G401 (cell line): ENCODE results near the gene CAMKMT. TPM values are rescaled to one million over a fixed set of nuclear protein-coding genes. Genes with fewer than 3 reads are reported as not detected.

Experiments
- DNase-seq: peaks from one replicate; pipeline ENCODE4 v3.0.0-alpha.2; 2015; ENCODE audit warnings: low spot score
- in situ Hi-C: cut with HindIII; loops from 2 replicates; pipeline ENCODE4 v1.10.0; 2016; ENCODE audit warnings: low sequenced_read_pairs, mixed read lengths
- total RNA-seq: library from RNA; depleted of rRNA; stranded (reverse); fragments of >200 nt; shearing (Covaris generic); gene quantifications from 2 replicates; pipeline ENCODE4 v1.2.3, GENCODE V29; 2014

The CAMKMT gene
- total RNA-seq, 1 experiment from 2014 or later: 1.6 TPM

DNA sequence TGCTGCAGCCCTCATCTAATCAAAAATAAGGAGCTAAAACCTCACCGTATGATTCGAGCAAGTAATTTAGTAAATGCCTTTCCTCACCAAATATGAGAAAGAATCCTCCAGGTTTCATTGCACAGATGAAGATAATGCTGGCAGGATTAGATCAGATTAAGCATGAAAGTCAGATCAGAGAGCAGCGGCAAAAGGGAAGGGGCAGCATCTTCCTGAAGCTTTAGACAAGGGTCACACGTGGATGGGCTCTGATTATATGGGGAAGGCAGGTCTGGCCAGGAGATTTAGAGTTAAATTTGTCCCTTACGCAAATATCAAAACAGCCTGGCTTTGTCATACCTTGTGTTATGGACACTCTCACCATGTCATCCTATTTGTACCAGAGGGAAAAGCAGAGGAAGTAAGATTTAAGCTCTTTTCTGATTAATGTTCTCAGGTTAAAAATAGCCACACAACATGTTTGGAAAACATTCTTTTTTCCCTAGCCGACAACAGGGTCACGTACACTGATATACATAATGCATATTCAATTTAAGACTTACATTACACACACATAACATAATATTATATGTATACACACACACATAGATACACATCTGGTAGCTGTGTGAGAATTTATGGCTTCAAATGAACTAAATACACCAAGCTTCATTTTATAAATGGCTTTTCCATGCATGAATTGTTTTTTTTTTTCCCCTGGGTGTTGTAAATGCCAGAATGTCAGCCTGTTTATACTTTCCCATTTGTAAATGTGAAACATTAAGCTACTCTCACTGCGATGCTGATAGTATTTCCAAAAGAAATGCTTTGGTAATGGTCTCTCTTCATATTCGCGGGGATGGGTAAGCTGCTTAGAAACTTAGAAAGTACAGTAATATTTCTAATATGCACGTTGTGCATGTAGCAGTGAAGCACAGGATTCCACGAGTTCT lies 383.5 kb downstream of the CAMKMT start:
- DNase-seq: no peak
- in situ Hi-C loops: no loop called here

DNA sequence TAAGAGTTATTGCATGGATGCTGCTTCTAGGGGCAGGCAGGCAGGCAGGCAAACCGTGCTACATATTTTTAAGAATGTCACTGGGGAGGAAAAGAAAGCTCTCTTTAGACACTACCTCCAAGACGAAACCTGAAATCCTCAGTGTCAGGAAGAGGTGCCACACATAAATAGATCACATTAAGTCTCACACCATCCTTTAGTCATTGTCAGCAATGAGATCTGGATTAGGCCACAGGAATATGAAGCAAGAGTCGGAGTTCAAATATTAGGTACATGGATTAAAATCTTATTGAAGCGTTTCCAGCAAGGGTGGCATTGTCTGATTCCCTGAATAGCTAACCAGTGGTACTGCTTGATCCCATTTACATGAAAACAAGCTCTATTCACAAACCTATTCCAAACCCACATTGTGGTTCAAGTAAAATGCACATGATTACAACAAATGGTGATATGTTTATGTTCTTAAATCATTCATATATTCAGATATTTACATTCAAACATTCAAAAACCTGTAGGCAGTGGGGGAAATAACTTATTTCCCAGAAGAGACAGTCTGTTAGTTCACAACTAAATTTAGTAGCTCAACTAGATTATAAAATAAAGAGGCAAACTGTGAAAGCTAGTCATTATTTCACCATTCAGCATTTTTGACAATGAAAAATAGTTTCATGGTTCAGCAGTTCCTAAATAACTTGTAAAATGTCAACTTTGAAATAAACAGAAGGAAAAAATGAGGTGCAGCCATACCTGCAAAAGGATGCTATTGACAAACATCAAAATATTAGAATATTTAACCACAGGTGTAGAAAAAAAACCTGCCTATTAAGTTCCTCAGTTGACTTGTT lies 384.4 kb downstream of the CAMKMT start:
- DNase-seq: no peak
- in situ Hi-C loops: no loop called here

DNA sequence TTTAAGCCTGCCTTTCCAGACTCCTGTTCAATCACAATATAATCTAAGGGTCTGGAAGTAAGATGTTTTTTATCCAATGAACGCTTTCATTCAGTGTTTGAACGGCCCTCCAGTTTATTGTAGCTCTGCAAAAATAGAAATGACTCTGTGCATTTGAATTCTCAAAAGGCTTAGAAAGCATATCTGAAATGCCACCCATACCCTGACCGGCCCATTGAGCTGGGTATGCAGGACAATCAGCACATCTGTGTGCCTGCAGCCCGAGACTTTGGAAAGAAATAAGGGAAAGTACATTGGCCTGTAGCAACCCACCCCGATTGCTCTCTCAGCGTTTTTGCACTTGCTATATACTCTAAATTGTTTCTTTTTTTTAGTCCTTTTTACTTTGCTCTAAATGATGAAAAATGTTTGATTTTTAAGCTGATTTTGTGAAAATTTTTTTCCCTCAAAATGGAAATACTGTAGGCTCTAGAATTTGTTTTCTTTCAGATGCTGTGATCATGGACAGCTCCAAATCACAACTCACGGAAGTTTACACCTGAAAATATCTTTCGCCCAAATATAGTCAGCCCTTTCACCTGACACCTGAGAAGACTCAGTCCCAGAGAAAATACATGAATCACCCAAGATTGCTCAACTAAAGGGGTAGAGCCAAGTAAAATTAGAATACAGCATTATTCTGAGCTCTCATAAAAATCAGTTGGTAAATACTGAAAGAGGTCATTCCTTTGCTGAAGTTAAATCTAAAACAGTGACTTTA lies 385.3 kb downstream of the CAMKMT start:
- in situ Hi-C loops: no loop called here
- no peak for DNase-seq

DNA sequence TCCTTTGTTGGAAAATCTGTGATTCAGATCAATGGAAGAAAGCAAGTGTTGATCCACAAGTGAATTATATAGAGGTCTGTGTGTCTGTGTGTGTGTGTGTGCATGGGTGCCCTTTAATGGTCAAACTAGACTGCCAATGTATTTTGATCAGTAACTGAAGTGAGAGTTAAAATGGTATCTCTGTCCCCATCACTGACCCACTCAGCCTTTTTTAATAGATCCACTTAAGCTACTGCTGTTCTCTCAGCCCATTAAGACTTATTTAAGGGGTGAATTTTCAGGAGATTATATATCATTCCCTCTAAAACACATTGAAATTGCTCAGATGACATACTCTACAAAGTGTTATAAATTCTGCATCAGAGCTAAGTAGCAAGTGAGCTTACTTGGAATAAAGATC lies 386.0 kb downstream of the CAMKMT start:
- no peak for DNase-seq
- in situ Hi-C loops: no loop called here

DNA sequence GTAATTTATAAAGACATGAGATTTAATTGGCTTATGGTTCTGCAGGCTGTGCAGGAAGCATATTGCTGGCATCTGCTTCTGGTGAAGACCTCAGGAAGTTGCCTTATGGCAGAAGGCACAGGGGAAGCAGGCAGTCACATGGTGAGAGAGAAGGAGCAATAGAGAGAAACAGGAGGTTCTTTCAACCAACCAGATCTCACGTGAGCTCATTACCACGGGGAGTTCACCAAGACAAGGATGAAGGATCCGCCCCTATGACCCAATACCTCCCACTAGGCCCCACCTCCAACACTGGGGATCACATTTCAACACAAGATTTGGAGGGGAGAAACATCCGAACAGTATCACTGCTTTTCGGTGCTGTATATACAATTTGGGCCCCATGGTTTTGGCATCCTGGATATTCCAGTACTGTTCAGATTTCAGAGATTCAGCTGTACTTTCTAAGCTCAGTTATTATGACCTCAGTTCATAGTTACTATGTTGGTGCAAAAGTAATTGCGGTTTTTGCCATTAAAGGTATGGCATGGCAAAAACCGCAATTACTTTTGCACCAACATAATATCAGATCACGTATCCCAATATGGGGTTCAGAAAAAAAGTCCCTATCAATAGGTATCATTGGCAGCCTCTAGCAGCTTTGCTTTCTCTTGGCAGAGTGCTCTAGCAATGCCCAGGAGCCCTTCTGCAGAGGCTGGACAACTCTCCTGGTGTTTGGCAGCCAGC lies 390.2 kb downstream of the CAMKMT start:
- DNase-seq: no peak
- in situ Hi-C loops: no loop called here

DNA sequence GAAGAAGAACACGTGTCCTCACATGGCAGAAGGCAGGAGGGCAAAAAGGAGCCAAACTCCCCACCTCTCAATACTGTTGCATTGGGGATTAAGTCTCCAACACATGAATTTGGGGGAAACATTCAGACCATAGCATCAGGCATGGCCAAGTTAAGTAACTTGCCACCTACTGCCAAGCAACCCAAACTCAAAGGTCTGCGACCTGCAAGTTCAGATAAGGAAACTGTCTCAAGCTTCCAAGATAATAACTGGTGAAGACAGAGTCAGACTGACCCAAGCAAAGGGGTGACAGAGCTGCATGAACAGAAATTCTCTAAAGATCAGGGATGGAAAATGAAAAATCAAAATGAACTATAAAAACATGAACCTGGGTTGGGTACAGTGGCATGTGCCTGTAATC lies 391.0 kb downstream of the CAMKMT start:
- in situ Hi-C loops: no loop called here
- DNase-seq: no peak

DNA sequence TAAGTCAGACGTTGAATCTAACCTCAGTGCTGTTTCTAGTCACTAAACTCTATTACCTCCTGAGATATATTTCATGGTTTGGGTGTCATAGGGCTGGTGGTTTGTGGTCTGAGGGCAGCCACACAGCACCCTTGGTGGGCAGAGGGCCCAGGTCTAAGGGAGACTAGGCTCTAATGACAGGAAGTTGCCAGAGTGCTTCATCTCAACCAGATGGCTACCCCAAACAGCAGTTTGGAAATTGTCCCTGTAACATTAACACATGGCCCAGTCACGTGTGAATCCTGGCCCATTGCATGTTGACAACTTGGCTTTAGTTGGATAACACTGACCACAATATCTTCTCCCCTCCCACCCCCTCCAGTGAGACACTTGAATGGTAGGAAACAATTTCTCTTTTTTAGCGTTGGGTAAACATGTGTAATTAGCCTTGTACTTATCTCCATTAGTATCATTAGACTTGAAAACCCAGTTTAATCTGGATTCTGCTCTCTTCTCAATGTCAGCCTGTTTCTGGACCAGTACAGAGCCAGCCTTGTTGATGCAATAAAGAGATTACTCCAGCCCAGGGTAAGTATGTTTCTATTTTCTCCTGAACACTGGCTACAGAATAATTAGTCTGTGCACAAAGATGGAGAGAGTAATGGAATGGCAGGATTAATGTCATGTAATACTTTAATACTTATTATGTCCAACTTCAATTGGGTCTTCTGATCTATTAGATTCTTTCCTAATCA lies 392.0 kb downstream of the CAMKMT start:
- DNase-seq: no peak
- in situ Hi-C loops: no loop called here

DNA sequence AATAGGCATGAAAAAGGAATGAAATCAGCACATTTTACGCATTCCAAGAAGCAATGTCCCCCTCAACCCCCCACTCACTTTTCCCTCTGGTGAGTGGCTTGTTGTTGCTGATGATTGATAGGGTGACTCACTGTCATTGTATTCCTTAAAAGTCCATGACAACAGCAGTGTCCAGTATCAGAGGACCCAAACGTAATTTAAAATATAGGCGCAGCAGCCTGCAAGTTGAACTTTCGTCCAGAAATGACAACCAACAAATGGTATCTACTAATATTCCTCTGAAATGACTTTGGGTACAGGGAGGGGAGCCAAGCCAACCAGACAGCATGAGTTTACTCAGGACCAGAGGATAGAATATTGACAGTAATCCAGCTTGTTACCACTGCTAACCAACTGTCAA lies 396.8 kb downstream of the CAMKMT start:
- in situ Hi-C loops: no loop called here
- no peak for DNase-seq

DNA sequence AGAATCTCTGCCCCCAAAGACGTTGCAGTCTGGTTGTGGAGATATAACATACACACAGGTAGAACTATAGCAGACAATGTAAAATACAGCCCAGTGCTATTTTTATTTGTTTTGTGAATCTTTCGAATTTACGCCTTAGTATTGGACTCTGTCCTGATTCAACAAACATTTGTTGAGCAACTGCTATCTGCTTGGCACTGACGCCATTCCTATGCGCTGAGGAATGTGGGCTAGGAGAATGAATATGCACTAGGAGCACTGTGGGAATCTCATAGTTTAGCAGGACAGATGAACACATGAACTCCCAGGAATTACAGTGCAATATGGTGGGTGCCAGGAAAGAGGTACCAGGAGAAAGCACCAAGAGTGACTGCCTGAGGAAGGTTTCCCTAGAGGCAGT lies 398.1 kb downstream of the CAMKMT start:
- in situ Hi-C loops: no loop called here

DNA sequence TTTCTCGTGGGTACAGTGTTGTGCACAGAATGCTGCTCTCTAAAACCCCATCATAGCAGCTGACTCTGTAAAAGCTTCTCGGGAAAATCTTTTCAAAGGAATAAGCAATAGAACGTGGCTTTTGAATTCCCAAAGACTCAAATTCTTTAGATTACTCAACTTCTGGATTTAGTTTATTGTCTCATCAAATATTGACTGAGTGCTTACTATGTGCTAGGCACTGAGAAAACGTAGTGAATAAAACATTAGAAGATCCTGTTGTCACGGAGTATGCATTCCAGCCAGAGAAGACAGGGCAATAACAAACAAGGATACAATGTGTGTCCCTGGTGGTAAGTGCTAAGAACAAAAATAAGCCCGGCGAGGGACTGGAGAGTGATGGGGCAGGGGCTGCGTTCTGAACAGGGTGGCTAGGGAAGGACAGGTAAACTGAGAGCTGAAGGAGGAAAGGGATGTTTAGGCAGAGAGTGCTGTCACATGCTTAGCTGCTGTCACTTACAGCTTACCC lies 401.6 kb downstream of the CAMKMT start:
- no peak for DNase-seq
- in situ Hi-C loops: no loop called here

More for the DNA sequence above, 398.1 kb downstream of the CAMKMT start:
- no peak for DNase-seq

DNA sequence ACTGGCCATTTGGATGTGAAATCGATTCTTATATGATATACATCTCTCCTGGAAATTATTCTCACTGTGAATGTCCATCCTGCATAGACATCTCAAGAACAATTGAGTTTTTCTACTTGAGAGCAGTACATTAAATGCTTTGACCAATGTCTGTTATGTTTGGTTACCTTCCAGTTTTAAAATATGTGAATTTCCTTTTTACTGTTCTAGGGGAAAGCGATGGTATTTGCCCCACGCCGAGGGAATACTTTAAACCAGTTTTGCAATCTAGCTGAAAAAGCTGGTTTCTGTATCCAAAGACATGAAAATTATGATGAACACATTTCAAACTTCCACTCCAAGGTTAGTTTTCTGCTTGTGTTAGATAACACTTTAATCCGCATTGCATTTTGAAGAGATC lies 404.5 kb downstream of the CAMKMT start:
- in situ Hi-C loops: no loop called here
- DNase-seq: no peak

DNA sequence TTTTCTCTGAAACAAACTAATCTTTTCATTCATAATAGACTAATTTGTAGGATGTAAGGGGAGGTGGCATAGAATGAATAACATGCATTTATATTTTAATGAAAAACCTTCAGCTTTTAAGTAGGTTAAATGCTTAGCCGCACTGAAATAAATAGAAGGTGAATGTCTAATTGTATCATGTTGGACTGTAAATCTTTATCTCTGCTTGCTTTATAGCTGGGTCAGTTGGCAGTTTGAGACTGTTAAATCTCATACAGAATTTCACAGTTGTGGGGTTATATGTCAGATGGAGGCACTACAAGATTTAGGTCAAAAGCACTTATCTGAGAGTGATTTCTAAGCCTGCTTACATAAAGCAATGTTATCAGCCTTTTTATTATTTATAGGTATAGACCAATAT lies 405.0 kb downstream of the CAMKMT start:
- no peak for DNase-seq
- in situ Hi-C loops: no loop called here

DNA sequence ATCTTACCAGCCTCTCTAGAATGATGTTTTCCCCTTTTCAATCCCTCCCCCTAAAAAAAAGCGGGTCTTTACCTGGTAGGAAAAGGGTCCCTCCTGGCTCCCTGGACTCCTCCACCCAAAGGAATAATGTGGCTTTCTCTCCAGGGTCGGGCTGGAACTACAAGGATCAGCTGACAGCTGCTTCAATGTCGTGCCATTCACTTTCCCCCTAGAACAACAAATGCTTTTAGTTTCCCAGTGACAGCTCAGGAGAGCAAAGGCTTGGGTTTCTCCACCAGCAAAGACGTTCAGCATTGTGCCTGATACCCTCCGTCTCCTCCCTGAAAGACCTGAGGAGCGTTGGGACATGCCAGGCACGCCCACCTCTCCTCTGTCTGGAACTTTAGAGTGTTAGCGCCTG lies 405.9 kb downstream of the CAMKMT start:
- no peak for DNase-seq
- in situ Hi-C loops: no loop called here

DNA sequence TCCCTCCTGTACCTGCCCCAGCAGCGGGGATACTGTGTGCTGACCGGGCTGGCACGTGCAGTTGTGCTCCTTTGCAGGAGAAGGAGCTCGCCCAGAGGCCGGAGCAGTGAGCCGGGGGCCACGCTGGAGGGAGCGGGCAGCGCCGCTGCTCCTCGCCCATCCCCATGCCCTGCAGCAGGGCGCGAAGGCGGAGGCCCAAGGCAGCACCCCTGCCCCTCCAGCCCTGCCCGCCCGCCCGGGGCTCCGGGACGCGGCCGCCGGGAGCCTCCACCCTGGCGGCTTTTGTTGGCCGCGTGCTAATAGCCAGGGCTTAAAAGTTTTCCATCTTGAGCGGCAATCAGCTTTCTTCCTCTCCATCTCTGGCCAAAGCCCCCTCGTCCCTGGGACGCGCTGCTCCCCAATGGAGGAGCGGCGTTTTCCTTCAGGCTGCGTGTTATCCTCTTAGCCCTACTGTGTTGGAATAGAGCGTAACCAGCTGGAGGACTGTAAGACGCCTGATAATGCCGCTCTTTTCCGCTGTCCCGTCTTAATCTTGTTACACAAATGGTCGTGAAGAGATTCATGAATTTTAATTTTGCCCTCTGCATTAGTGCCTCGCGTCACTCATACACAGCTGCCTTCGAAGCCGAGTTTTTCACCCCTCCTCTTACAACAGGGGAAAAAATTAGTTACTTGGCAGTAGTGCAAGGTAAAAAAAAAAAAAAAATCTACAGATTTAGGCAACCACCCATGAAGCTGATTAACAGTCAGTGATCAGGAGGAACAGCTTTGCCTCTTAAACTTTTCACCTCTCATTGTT lies 406.9 kb downstream of the CAMKMT start:
- no peak for DNase-seq
- in situ Hi-C loops: no loop called here

DNA sequence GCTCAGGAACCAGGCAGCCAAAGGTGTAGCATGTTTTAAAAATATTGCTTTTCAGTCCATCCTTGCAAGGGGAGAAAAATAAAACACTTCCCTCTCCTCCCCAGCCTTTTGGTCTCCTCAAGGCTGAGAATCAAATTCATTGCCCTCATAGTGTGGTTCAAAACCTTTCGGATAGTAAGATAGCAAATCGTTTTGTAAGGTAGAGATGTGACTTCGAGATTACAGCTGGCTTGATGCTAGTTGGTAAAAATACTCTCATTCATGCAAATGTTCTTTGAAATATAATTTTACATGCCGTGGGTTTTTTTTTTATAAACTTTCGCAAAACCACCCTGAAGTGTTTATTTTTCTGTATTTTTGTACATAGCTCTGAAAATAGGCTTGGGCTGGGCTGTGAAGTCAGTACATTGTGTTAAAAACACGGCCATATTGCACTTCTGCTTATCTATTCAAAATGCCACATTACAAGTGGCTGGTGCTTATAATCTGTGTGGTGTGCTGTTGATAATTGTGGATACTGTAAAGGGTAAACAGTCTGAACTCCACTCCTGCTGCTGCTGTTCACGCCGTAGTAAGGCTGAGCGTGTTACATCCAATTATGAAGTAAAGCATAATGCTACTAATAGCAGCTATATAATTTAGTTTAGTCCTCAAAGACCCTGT lies 407.7 kb downstream of the CAMKMT start:
- in situ Hi-C loops: no loop called here

DNA sequence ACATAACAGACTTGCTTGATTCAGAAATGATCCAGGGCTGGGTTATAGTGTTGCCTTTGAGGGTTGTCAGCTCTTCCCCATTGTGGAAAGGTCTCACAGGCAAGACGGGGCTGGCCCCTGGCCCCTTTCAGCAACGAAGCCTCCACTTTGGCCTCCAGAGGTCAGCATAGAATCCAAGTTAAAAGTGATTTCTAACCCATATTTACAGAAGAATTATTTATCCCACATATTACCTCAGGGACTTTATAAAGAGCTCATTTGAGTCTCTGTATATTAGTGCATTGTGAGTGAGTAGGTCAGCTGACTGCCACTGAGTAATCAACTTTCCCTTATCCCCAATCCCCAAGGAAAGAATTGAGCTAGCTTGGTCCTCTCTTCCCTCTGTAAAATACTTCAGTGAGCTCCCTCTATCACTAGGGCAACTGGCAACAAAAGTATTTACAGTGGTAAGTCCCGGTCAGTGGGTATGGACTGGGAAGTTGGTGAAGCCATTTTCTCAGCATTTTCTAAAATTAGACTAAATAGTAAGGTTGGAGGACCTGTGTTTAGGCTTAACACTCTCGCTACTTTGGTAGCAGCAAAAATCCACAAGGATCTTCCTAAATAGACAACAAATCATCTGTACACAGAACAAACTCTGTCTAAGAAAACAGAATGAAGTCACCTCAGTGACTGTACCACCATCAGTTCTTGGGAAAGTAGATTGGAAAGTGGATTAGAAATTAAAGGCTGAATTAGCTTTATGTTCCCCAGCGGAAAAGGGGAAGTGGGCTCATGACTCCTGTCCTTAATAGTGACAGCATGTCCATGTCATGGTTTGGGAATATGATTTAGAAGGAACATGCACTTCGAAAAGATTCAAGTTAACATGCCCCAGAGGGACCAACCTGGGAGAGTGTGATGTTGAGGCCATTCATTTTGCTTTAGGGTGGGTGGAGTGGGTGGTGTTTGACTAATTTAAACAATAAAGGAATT lies 408.8 kb downstream of the CAMKMT start:
- in situ Hi-C loops: no loop called here
- no peak for DNase-seq

More for the DNA sequence above, 407.7 kb downstream of the CAMKMT start:
- DNase-seq: no peak
